K562 (cell line): ENCODE data around the gene DIAPH1. TPM values are rescaled to one million over a fixed set of nuclear protein-coding genes. Genes with fewer than 3 reads are reported as not detected.

ENCODE experiments used
- ATAC-seq: fragments of 200-7000 bp; cut with Tn5 transposase; 3 replicates; pipeline ENCODE4 v1.9.1; 2020; ENCODE audit warnings: moderate library complexity
- BruUV-seq: library from RNA; stranded (reverse); fragments of 400-500 nt; replicated peaks from 2 replicates; lab custom pipeline; 2021; lab: Mats Ljungman, UMichigan
- CTCF ChIA-PET: fragments of 300-600 bp; formaldehyde crosslinking; extraction: SDS; loops from one replicate; lab custom pipeline; 2021; ENCODE audit warnings: low intra/inter-chr PET ratio; lab: Yijun Ruan, JAX
- POLR2A ChIA-PET: fragments of 300-600, 350-650 bp; sonication (Branson Sonifier 250); formaldehyde crosslinking; extraction: SDS; loops from one replicate; lab custom pipeline; 2021; ENCODE audit warnings: antibody characterized with exemption, inconsistent platforms; lab: Yijun Ruan, JAX
- DNase-seq, 4 experiments: peaks; one replicate each; pipeline versions ENCODE4 v3.0.0 to v3.0.0-alpha.2; 2011 to 2018; ENCODE audit warnings: low spot score in 3 of 4, mixed read lengths in 3 of 4; ENCODE audit errors: extremely low read depth in 1 of 4
- FAIRE-seq: peaks from 2 replicates; lab custom pipeline; 2011; peaks lifted over from hg19 to GRCh38; lab: Jason Lieb, UNC
- H2AFZ ChIP-seq: 2 replicates; pipeline ENCODE4 v1.6.0; 2011; ENCODE audit warnings: low read depth, low read length, control low read depth, inconsistent platforms
- H3K27ac ChIP-seq: fragments of 200-600 bp; 3 replicates; pipeline ENCODE4 v1.8.0; 2011; ENCODE audit warnings: low read depth, mild to moderate bottlenecking, control low read depth, inconsistent platforms, low read length, moderate library complexity, mixed read lengths; ENCODE audit errors: extremely low read depth
- H3K27me3 ChIP-seq, 2 experiments: fragments of 300-600 bp in 1 of 2; 2 replicates in 1 of 2; 3 replicates in 1 of 2; pipeline versions ENCODE4 v1.6.0 to v1.8.0; 2011; ENCODE audit warnings: inconsistent platforms in 2 of 2, low read length in 2 of 2, mild to moderate bottlenecking in 1 of 2, mixed read lengths in 1 of 2, moderate library complexity in 1 of 2; ENCODE audit not compliant: control insufficient read depth in 2 of 2, insufficient read depth in 2 of 2
- H3K36me3 ChIP-seq: fragments of 300-600 bp; 3 replicates; pipeline ENCODE4 v1.8.0; 2011; ENCODE audit warnings: mild to moderate bottlenecking, low read length, inconsistent platforms; ENCODE audit not compliant: control insufficient read depth, insufficient read depth
- H3K4me1 ChIP-seq, 2 experiments: fragments of 200-600 bp in 1 of 2; replicated peaks in 1 of 2; 2 replicates in 1 of 2; 3 replicates in 1 of 2; pipeline versions ENCODE4 v1.5.1 to v1.8.0; 2011; ENCODE audit warnings: inconsistent platforms in 2 of 2, low read length in 2 of 2, mild to moderate bottlenecking in 1 of 2, mixed read lengths in 1 of 2, moderate library complexity in 1 of 2; ENCODE audit not compliant: control insufficient read depth in 2 of 2, insufficient read depth in 2 of 2
- H3K4me2 ChIP-seq: 2 replicates; pipeline ENCODE4 v1.6.1; 2011; ENCODE audit warnings: low read length, control low read depth, inconsistent platforms, mixed read lengths; ENCODE audit not compliant: insufficient read depth
- H3K4me3 ChIP-seq: fragments of 200-600 bp; sonication (generic), shearing (Covaris generic); 2 replicates; pipeline ENCODE4 v1.5.1; 2016; ENCODE audit warnings: control low read depth, inconsistent platforms
- H3K79me2 ChIP-seq: fragments of 200-600 bp; 3 replicates; pipeline ENCODE4 v1.8.0; 2011; ENCODE audit warnings: low read length, inconsistent platforms; ENCODE audit not compliant: control insufficient read depth, insufficient read depth
- H3K9ac ChIP-seq, 2 experiments: 2 replicates each; pipeline versions ENCODE4 v1.6.0 to v1.6.1; 2011; ENCODE audit warnings: low read depth in 2 of 2, low read length in 2 of 2, control low read depth in 1 of 2, inconsistent platforms in 1 of 2, mild to moderate bottlenecking in 1 of 2, mixed read lengths in 1 of 2; ENCODE audit not compliant: insufficient read depth in 1 of 2
- H3K9me1 ChIP-seq: one replicate; pipeline ENCODE4 v1.6.0; 2011; ENCODE audit warnings: inconsistent platforms, mild to moderate bottlenecking, low read length, moderate library complexity; ENCODE audit not compliant: control insufficient read depth, insufficient read depth
- H3K9me3 ChIP-seq: replicated peaks from 2 replicates; pipeline ENCODE4 v1.5.1; 2011; ENCODE audit warnings: low read depth, low read length, inconsistent platforms; ENCODE audit not compliant: control insufficient read depth, insufficient read depth
- H4K20me1 ChIP-seq: replicated peaks from 2 replicates; pipeline ENCODE4 v1.6.1; 2011; ENCODE audit warnings: low read length, inconsistent platforms, mixed read lengths; ENCODE audit not compliant: control insufficient read depth, insufficient read depth
- CEBPG ChIP-seq, 3 experiments: fragments of 200-800 bp in 1 of 3; sonication (Bioruptor generic) in 1 of 3; sonication (generic) in 1 of 3; formaldehyde crosslinking in 1 of 3; IDR thresholded peaks in 2 of 3; conservative IDR thresholded peaks in 1 of 3; 2 replicates each; pipeline versions ENCODE4 v1.6.1 to v1.8.0; 2016 to 2022; ENCODE audit warnings: missing compliant biosample characterization in 2 of 3, missing genetic modification characterization in 2 of 3, mild to moderate bottlenecking in 1 of 3, missing genetic modification reagents in 1 of 3
- CREB3 ChIP-seq: fragments of 450-650 bp; conservative IDR thresholded peaks from 2 replicates; pipeline ENCODE4 v1.6.1; 2016; ENCODE audit warnings: missing genetic modification characterization, low read depth, mild to moderate bottlenecking, missing compliant biosample characterization, moderate library complexity
- CREB3L1 ChIP-seq: fragments of 450-650 bp; IDR thresholded peaks from 2 replicates; pipeline ENCODE4 v1.6.1; 2014; ENCODE audit warnings: low read depth, mild to moderate bottlenecking, moderate library complexity, borderline replicate concordance
- DIDO1 ChIP-seq: fragments of 450-650 bp; IDR thresholded peaks from 2 replicates; pipeline ENCODE4 v1.6.1; 2016; ENCODE audit warnings: low read depth, missing biosample characterization, missing genetic modification characterization
- EGR1 ChIP-seq: fragments of 450-650 bp; conservative IDR thresholded peaks from 2 replicates; pipeline ENCODE4 v1.6.1; 2017; ENCODE audit warnings: mild to moderate bottlenecking
- FOXA1 ChIP-seq: fragments of 450-650 bp; IDR thresholded peaks from 2 replicates; pipeline ENCODE4 v1.6.1; 2016; ENCODE audit warnings: mild to moderate bottlenecking, borderline replicate concordance
- FOXM1 ChIP-seq, 2 experiments: fragments of 450-650 bp in 1 of 2; sonication (generic) in 1 of 2; formaldehyde crosslinking in 1 of 2; IDR thresholded peaks; 2 replicates each; pipeline versions ENCODE4 v1.6.1 to v1.9.0; 2017 to 2022; ENCODE audit warnings: low read depth in 2 of 2, mild to moderate bottlenecking in 2 of 2, missing genetic modification reagents in 1 of 2, moderate library complexity in 1 of 2
- L3MBTL2 ChIP-seq: fragments of 450-650 bp; IDR thresholded peaks from 2 replicates; pipeline ENCODE4 v1.6.1; 2016; ENCODE audit warnings: mild to moderate bottlenecking, moderate library complexity
- WGBS: fragments of 100-300 bp; shearing (Covaris generic); methylation state at CpG from one replicate; pipeline ENCODE4 v1.1.6; 2016; ENCODE audit warnings: low coverage, mixed read lengths; ENCODE audit not compliant: insufficient coverage; ENCODE audit errors: missing lambda C conversion rate; 5-methylcytosine and 5-hydroxymethylcytosine counted together
- in situ Hi-C: fragments of 300-500 bp; cut with MboI; formaldehyde crosslinking; loops from 4 replicates; pipeline ENCODE4 v1.15.0; 2018; ENCODE audit warnings: inconsistent platforms, mixed read lengths
- intact Hi-C: fragments of 100-400 bp; cut with micrococcal nuclease; formaldehyde crosslinking; loops from 2 replicates; pipeline ENCODE4 v1.14.2; 2022
- polyA plus RNA-seq, 8 experiments: library from polyadenylated mRNA; depleted of rRNA in 4 of 8; stranded (reverse) in 5 of 8; unstranded in 3 of 8; fragments of >200 nt; fragmentation: Nextera tagmentation in 2 of 8; fragmentation: Illumina TruSeq in 1 of 8; extraction: Ambion mirVana in 2 of 8; extraction: Trizol in 1 of 8; gene quantifications; 2 replicates each; pipeline versions ENCODE4 v1.2.1 to v1.2.3, GENCODE V29; 2011 to 2014; ENCODE audit warnings: inconsistent platforms in 1 of 8, missing spikeins in 1 of 8
- total RNA-seq, 7 experiments: library from RNA; depleted of rRNA in 6 of 7; stranded (reverse); fragments of >200 nt in 6 of 7; fragmentation: Illumina TruSeq in 2 of 7; extraction: Trizol in 2 of 7; gene quantifications; 2 replicates each; pipeline versions ENCODE4 v1.2.1 to v1.2.3, GENCODE V29; 2011 to 2021; ENCODE audit warnings: low replicate concordance in 1 of 7

DIAPH1 gene
- total and polyA plus RNA-seq, 9 of the 15 experiments (the other 6 are each of a cell fraction or from before 2014, with no cell fraction given), result 60.8 to 328 (median 97.8) TPM

- H2AFZ ChIP-seq, result no peak overlapping the region
- ChIA-PET POLR2A (no interaction called here), CTCF (no interaction called here)
- H3K27me3 ChIP-seq, result no peaks in the 10 kb centered on the region
- no peak for ATAC-seq
- intact Hi-C loops (no loop called here), in situ Hi-C loops (no loop called here)
- no peaks in the 10 kb centered on the region for H3K79me2 ChIP-seq
- H3K36me3 ChIP-seq, result peaks cover 81% of the 10 kb centered on the region; the same call in 2 of the 3 replicates
- no peak overlapping the region for H3K4me3 ChIP-seq
- no peaks in the 10 kb centered on the region for H3K9me3 ChIP-seq
- no TSS peak for BruUV-seq
- no peak for DNase-seq
- no peak overlapping the region for H3K4me2 ChIP-seq
- WGBS, result 97% methylated on average over 4 of the region's 4 CpGs
- no peak overlapping the region for H3K27ac ChIP-seq
- TF ChIP-seq CREB3L1, result no peak
- H4K20me1 ChIP-seq, result no peaks in the 10 kb centered on the region
- peaks cover 0 to 2% of the 10 kb centered on the region in 2 experiments; a peak in 1 of 5 replicates for H3K4me1 ChIP-seq
- H3K9ac ChIP-seq, result no peak overlapping the region
- H3K9me1 ChIP-seq, result no peaks in the 10 kb centered on the region
- FAIRE-seq, result no peak
Observed at GRCh38 chr5:141534492-141535213, 84.1 kb downstream of the DIAPH1 start.

GRCh38 chr5:141533897-141534296 is 84.9 kb downstream of the DIAPH1 start:
- H4K20me1 ChIP-seq, result no peaks in the 10 kb centered on the region
- ATAC-seq (no peak), DNase-seq (no peak), FAIRE-seq (no peak)
- peaks cover 82% of the 10 kb centered on the region; the same call in 2 of the 3 replicates for H3K36me3 ChIP-seq
- WGBS, result no CpG with 5 or more reads among the region's 1 CpG
- H3K27me3 ChIP-seq, result no peaks in the 10 kb centered on the region
- no peak overlapping the region for H3K4me2 ChIP-seq
- intact Hi-C loops (no loop called here), in situ Hi-C loops (no loop called here)
- TF ChIP-seq L3MBTL2 (no peak), CREB3 (tag) (no peak), DIDO1 (tag) (no peak), CEBPG (CRISPR knock-in tag; IDR thresholded peaks at IDR 0.05) (no peak), CEBPG (tag; conservative IDR thresholded peaks at IDR 0.05 in 1 of 2, IDR thresholded peaks at IDR 0.05 in 1 of 2) (no peak), EGR1 (no peak), FOXM1 (IDR thresholded peaks at IDR 0.05; ENCODE audit: low read depth) (no peak), FOXM1 (CRISPR knock-in tag; IDR thresholded peaks at IDR 0.05; ENCODE audit: low read depth) (no peak), FOXA1 (no peak)
- H3K9me1 ChIP-seq, result no peaks in the 10 kb centered on the region
- no peaks in the 10 kb centered on the region for H3K79me2 ChIP-seq
- H3K9ac ChIP-seq, result no peak overlapping the region
- CTCF ChIA-PET, result no interaction called here
- POLR2A ChIA-PET, result interaction anchor here (1.1 kb wide), 1 partner anchor 27 kb away, joined by 4 read pairs; no protein-coding TSS in a partner anchor
- H2AFZ ChIP-seq, result no peak overlapping the region
- no peak overlapping the region for H3K4me3 ChIP-seq
- H3K9me3 ChIP-seq, result no peaks in the 10 kb centered on the region
- no peak overlapping the region for H3K27ac ChIP-seq
- BruUV-seq, result no TSS peak
- H3K4me1 ChIP-seq, result peaks cover 0 to 2% of the 10 kb centered on the region in 2 experiments; a peak in 1 of 5 replicates
